H4 (cell line): ENCODE data around the gene COL2A1. TPM values are rescaled to one million over a fixed set of nuclear protein-coding genes. Genes with fewer than 3 reads are reported as not detected.

Experiments used
- DNase-seq: peaks from one replicate; pipeline ENCODE4 v3.0.0-alpha.2; 2015; ENCODE audit warnings: low spot score
- total RNA-seq: library from RNA; depleted of rRNA; stranded (reverse); fragments of >200 nt; shearing (Covaris generic); gene quantifications from 2 replicates; pipeline ENCODE4 v1.2.3, GENCODE V29; 2014

COL2A1 gene
- total RNA-seq, 1 experiment from 2014 or later: not detected

DNA sequence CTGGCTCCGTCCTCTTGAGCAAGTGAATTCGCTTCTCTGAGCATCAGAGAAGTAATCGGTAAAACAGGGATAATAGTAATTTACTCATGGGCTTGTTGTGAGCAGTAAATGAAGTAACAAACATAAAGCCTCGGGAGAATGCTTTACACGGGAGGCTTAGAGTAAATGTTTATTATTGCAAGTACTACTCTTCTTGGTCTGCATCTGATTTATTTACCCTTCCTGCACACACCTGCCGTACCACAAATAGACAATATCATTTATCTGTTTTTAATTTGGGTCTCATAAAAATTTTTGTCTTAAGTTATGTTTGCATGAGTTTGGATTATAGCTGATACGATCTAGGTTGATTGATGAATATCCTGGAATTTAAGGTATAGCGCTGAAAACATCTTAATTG, 7.8 kb upstream of the COL2A1 start:
- DNase-seq: no peak

DNA sequence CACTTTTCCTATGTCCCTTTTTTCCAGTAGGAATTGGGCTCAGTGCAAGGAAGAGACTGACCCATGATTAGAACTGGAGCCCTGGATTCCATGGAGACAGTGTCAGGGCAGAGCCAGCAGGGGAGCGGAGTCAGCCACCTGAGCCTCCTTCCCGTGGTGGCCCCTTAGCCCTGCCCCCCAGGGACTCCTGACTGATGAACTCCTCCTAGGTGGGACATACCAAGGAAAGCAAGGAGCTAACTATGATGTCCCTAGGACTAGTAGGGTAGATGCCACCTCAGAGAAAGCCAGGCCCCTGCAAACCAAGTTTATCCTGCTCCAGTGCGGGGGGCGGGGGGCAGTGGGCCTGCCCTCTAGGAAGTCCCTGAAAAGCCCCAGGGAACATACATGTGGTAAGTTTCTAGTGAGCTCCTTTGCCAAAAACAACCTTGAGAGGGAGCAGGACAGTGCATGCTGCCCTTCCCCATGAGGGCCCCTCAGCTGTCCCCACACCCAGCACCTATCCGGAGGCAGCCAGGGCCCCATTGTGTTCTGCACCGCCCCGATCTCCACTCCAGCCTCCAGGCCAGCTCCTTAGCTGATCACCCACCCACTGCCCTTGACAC, 6.2 kb upstream of the COL2A1 start:
- DNase-seq: no peak

DNA sequence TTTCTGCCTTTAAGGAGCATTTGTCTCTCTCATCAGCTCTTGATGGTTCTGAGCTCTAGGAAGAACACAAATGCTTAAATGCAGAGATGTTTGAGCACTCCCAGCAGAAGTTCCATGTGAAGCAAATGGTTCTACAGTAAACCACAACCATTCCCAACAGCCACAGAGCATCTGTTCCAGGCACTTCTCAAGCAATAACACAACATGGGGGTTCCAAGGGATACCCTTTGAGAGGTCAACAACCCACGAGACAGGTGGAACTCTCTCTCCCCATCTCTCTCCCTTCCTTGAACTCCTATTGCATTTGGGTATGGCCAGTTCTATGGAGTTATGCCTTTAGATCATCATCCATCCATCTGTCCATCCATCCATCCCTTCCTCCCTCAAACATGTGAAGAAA, 5.2 kb upstream of the COL2A1 start:
- no peak for DNase-seq

DNA sequence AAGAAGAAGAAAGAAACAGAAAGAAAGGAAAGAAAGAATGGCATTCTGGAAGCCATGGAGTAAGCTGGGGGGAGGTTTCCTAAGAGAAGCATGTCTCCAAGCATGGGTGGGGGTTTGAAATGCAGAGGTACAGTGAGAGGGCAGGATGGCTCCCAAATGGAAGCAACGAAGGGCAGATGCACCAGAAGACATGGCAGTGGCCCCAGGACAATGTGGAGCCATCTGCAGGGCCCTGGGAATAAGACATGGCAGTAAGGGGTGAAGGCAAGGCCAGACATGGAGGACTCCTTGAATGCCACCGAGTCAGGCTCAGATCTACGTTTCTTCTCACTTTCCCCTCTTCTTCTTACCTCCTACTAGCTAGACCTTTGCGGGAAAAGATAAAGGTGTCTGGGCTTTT, 4.7 kb upstream of the COL2A1 start:
- DNase-seq: no peak

DNA sequence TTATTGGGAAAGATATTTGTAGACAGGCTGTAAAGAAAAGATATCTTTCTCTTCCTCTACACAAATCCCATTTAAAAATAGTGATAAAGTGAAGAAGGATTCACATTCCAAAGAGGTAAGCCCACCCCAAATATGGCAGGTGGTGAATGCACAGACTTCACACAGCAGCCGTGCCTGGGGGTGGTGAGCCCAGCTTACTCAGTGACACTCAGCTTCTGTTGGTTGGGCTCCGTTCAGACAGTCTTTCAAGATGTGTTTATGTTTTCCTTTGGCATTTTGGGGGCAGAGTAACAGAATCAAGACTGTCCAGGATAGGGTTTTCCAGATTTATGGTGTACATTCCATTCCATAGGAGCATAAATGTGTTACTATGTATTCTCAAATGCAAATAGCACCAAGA, 4.1 kb upstream of the COL2A1 start:
- no peak for DNase-seq

DNA sequence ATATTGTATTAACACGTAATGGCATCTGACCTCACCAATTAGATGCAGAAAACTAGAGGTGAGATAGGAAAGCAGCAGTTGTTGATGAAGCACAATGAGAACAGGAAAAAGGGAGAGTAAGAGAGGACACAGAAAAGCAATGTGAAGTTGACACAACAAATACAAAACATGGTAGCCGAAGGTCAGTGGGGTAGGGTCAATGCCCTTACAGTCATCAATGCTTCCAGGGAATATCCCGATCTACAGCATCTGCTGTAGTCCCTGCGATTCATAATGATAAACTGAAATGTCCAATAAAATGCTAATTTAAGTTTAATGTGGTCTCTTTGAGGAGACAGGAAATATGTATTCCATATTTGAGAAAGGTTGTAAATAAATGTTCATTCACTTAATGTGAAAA, 2.9 kb upstream of the COL2A1 start:
- no peak for DNase-seq

DNA sequence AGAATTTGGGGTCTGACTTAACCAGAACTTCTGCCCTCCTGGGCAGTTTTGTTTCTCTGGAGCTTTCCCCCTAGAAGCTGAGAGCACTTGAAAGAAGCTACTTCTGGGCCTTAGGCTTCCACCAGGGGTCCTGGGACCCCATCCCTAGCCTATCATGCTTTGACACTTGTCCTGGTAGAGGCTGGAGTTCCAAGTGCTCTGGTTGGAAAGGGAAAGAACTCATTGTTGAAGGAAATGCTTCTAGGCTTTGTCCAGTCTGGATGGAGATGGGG, 1.4 kb upstream of the COL2A1 start:
- DNase-seq: no peak

DNA sequence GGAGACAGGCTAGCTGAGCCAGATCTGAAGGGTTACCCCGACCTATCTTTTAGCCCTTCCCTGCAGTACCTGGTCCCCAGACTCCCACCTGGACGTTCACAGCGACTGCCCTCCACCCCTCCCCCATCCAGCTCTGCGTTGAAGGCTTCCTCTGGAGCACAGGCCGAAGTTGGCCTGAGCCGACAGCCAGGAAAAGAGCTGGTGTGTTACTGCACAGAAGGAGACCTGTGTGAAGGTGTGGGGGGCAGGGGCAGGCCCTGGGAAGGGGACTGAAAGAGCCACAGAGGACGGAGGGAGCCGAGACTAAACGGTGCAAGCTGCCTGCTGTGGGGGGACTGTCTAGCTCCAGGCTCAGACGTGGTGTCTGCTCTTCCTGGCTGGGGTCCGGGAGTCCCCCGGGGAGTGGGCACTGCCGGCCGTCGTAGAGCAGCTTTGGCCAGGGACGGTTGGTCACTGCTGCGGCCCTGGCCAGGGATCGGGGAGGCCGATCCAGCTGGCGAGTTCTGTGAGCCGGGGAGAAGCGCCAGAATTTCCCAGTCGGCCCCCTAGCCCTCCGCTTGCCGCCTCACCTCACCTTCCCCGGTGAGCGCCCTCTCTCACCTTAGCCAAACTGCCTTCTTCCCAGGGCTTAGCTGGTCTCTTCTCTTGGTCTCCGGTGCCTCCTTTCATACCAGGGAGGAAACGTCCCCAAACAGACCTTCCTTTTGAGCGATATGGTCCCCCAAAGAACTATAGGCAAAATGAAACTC, 899 bp upstream of the COL2A1 start:
- no peak for DNase-seq

DNA sequence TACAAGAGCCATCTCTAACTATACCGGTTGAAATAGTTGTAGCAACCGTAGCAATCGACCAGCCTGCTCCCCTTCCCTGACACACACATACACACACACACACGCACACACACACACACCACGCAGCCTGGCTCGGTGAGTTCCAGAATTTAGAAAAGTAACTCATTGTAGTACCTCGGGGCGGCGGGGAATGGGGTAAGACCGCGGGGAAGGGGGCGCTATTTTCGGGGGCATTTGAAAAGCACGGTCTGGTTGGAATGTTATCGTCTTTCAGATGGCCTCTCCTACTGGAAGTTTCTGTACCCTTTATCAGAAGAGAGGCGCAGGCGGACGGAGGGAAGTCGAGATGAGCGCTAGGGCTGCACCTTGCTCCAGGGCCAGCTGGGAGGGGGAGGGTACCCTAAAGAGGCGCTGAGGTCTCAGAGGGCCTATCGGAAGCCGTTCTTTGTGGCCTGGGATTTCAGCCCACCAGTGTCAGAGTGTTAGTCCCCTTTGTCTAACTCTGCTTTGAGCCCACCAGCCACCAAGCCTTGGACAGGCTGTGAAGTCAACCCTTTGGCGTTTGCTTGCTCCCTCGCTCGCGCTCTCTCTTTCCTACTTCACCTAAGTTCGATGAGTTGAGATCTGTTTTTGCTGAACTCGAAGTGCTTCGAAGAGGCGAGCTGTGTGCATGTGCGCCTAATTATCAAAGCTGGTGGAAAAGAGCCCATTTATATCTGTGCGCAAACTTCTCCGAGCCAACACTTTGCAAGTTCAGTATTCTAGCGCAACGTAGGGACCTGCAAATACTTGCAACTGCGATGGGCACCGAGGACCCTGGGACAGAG, 837 bp downstream of the COL2A1 start:
- DNase-seq: no peak

DNA sequence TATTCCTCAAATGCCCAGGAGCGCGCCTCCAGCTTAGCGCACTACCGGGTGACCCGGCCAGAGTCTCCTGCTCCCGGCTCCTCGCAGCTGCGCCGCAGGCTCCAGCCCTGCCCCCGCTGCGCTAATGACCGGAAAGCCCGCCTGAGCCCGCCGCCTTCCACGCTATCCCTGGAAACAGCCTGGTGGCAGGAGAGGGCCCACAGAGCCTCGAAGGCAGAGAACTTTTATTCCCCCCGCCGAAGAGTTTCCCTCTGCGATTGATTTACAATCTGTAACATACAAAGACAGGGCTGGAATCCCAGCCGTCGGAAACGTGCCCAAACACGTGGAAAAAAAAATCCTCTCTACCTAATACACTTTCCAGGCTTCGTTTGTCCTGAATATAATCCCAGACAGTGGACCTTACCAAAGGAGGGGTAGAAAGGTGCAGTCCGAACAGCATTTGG, 1.5 kb downstream of the COL2A1 start:
- no peak for DNase-seq

DNA sequence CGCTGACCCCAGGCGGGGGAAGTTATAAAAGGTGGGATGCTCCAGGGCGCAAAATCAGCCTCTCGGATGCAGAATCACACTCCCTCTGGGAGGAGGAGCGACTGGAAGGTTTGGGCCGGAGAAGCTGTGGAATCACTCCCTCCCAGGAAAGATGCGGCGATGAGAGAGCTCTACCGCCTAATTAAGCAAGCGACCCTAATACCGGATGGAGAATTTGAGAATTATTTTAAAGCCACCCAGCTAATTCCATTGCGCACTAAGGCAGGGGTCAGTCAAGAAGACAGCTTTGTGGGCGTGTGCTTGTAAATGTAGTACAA, 1.9 kb downstream of the COL2A1 start:
- DNase-seq: no peak

DNA sequence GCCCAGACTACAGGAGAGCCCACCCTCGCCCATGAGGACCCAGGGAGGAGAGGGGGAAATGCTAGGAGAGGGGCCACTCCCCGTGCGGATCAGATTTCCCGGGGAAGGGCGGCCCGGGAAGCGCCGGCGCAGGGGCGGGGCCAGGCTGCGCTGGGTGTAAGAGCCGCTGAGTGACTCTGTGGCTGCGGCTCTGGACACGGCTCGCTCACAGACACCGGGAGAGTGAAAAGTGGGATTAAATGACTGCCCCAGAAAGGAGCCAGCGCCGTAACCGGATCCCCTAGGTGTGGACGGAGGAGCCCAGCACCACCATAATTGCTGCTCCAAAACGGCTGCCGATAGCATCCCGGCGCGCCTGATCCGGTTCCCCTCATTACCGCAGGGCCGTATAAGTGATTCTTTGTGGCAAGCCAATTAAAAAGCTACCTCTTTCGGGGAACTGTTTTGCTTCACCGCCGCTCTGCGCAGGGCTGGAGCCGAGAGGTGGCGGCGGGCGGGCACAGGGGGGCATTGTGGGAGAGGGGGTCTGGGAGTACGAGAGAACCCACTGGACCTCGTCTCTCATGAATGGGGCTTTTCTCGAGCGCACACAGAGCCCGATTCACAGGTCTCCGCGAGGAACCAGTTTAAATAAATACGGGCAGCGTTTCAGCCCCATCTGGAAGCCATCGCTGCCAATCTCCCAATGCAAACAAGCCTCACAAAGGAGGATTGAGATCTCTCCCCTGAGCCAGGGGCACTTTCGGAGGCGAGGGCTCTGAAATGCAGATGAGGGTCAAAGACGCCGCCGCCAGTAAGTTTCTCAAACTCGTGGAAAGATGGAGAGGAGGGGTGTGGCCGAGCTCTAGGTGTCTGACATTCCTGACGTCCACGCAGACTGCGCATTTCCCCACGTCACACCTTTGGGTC, 2.5 kb downstream of the COL2A1 start:
- DNase-seq: no peak

DNA sequence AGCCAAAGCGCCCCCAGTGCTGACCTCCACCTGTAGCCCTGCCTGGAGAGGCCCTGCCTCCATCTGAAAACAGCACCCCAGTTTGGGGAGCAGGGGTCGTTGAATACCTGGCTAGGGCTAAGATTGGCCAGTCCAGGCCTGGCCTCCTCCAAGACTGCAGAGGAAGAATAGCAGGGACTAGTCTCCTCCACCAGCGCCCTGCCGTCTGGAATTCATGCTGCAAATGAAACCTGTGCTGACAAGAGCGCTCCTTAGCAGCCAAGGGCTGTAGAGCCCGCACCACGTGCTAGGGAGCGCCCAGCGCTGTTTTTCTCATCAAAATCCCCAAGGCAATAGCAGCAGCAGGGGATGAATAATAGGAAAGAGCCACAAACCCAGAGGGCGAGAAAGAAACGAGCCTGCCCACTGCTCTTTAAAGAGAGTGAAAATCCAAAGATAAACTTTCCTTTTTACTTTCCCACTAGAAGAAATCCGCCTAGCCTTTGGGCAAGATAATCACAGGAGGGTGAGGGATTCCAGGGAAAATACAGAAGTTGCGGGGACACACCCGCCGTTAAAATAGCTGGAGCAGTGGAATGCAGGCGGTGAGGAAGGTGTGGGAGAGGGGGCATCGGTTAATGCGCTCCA, 3.3 kb downstream of the COL2A1 start:
- DNase-seq: peak; percentile 45

DNA sequence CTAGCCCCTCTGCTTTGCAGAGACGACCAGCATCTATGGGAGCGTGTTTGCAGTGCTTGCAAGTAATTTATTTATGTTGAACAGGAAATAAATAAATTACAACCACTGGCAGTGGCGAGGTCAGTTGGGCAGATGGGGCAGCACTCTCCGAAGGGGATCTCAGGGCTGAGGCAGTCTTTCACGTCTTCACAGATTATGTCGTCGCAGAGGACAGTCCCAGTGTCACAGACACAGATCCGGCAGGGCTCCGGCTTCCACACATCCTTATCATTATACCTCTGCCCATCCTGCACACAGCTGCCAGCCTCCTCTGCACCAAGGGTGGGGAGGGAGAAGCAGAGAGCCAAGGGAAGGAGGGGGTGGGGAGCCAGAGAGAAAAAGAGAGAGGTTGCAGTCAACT, 4.5 kb downstream of the COL2A1 start:
- DNase-seq: no peak

DNA sequence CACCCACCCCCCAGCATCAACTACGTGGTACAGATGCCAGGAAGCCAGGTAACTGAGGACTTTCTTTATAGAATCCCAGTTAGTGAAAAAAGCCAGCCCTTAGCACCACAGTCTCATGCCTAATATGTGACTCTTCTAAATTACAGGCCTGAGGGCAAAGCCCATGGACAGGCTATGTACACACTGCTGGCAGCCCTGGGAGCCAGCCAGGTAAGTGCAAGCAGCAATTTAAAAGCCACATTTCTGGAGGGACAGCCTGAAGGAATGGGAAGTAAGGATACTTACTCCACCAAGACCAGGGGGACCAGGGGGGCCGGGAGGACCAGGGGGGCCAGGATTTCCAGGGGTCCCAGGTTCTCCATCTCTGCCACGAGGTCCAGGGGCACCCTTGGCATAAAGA, 7.0 kb downstream of the COL2A1 start:
- DNase-seq: no peak

DNA sequence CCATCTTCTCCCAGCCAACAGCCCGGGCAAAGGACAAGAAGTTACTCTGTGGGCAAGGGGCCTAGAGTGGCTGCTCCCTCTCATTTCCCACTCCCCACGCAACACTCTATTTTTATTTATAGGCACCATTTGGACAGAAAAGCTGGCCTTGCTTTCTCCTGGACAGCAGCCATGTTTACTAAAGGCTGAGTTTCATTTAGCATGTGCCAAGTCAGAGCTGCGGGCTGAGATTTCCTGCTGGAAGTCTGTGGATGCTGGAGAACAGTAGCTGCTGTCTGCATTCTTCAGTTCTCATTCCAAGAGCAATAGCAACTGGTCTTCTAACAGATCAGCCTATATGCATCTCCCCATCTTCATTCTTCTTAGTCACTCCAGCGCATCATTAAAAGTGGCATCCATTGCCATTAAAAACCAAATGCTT, 8.3 kb downstream of the COL2A1 start:
- peak; percentile 45 for DNase-seq

DNA sequence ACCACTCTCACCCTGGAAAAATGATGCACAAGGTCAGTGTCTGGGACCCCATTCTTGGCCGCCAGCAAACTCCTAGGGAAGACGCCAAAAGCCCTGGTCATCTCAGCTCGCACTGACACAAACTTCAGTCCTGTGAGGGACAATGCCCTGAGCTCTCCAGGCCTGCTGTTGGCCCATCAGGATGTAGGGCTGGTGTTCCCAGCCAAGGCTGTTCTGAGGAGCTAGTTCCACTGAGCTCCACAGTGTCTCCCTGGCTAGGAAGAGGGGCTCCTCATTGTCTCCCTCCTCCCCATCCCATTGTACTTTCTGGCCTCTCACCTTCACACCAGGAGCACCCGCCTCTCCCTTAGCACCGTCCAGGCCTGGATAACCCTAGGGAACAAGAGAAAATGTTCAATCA, 10.8 kb downstream of the COL2A1 start:
- DNase-seq: no peak

DNA sequence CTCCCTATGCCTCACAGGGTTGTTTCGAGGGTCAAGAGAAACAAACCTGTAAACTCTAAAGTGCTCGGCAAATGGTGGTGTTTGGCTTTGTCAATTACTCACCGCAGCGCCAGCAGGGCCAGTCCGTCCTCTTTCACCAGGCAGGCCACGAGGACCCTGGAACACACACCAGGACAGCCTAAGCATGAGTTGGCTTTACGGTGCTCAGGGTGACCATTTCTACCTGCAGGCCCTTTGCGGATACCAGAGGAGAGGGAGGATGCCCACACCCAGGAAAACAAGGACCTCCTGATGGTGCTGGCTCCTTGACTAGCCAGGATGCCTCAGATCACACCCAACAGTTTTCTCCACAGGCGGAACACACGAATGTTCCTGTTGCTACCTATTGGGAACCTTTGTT, 11.5 kb downstream of the COL2A1 start:
- DNase-seq: no peak

DNA sequence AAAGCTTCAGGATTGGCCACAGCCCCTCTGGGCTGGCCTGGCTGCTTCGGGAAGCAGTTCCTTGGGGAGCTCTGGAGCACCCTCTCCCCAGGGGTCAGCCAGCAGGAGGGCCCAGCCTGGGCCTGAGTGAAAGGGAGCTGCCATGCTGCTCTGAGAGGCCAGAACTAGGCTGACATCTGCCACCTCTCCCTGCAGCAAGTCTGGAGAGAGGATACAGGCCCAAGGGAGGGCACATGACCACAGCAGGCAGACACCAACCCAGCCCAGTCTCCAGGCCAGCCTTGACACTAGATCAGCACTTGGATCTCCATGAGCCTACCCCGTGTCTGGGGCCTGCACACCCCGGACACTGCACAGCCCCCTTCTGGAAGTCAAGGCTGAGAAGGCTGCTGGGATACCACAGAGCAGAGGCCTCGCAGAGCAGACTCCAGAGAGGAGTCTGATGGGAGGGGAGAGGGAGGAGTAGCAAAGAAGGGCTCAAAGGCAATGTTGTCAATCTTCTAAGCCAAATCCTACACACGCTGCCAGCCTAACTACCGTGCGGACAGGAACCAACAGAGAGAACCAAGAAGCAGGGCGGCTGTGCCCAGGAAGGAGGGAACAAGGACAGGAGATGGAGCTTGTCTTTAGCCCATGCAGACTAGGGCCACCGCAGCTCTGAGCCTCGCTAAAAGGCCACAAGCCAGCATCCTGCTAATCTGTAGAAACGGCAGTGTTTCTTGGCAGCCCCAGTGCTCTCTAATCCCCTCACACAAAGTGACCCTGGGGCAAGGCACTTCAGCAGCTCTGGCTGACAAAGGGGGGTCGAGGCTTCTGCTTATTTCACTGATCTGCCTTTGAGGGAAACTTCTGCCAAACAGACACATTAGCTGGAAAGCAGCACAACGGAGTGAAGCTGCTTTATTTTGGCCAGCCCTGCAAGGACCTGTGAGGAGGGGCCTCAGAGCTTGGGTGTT, 12.9 kb downstream of the COL2A1 start:
- no peak for DNase-seq

DNA sequence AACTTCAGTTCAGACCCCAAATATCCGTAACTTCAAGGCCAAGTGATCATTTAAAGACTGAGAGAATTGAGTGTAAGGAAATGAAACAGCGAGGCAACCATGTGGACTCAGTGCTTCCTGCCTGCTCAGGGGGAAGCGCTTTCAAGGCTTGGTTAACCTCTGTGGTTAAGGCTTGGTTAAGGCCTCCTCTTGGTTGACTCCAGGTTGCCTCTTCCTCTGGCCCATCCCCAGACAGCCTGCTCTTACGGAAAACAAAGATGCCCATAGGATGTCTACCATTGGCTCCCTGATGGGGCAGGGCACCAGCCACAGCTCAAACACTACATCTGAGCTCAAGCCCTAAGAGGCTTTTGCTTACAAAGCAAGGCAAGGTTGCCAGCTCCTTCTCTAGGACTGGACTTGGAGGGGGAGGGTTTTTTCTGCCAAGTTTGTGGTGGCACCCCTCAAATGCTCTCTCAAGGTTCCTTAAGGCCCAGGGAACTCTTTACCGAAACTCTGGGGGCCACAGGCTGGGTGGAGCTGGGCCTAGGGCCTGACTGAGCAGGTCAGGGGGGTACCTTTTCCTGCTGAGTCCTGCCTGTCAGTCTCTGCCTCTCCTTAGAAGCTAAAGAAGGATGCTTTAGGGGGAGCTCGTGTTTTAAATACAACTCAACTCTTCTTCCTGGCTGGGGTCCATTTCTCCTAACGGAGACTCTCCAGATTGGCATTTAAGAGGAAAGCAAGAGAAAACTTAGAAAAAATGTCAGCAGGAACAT, 13.7 kb downstream of the COL2A1 start:
- DNase-seq: no peak
